PC-9 (cell line): Measurements from ENCODE around the gene RAB4B.

Experiments
- EZH2 ChIP-seq: fragments of 200-600 bp; sonication (generic); IDR thresholded peaks from 2 replicates; pipeline ENCODE4 v1.8.0; 2017; ENCODE audit warnings: antibody characterized with exemption, low read depth
- TF ChIP-seq, protein P1 (sequence below): fragments of 200-600 bp; sonication (generic); conservative IDR thresholded peaks from 2 replicates; pipeline ENCODE4 v1.6.1; 2017; ENCODE audit warnings: mixed run types, antibody characterized with exemption, mild to moderate bottlenecking, moderate library complexity

DNA sequence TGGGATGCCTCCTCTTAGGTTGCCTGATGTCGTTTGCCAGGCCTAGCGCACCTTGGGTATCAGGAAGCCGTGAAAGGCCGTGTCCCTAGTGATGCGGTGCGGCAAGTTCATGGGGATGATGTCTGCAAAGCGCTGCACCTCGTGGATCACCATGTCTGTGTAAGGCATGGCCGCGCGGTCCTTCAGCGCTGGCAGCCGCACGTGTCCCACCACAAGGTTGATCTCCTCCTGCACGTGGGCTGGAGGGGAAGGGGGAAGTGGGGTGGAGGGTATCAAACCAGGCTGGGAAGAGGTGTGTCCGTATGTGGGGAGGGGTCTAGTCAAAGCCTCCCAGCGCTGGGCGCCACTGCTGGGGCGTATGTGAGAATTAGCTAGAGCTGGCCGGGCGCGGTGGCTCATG lies 44.1 kb downstream of the RAB4B start:
- TF ChIP-seq, protein P1, sequence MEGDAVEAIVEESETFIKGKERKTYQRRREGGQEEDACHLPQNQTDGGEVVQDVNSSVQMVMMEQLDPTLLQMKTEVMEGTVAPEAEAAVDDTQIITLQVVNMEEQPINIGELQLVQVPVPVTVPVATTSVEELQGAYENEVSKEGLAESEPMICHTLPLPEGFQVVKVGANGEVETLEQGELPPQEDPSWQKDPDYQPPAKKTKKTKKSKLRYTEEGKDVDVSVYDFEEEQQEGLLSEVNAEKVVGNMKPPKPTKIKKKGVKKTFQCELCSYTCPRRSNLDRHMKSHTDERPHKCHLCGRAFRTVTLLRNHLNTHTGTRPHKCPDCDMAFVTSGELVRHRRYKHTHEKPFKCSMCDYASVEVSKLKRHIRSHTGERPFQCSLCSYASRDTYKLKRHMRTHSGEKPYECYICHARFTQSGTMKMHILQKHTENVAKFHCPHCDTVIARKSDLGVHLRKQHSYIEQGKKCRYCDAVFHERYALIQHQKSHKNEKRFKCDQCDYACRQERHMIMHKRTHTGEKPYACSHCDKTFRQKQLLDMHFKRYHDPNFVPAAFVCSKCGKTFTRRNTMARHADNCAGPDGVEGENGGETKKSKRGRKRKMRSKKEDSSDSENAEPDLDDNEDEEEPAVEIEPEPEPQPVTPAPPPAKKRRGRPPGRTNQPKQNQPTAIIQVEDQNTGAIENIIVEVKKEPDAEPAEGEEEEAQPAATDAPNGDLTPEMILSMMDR: no peak
- TF ChIP-seq EZH2: no peak
